Esophagus squamous epithelium (tissue), 5 donors: ENCODE data around the gene NCOA7. TPM values are rescaled to one million over a fixed set of nuclear protein-coding genes. Genes with fewer than 3 reads are reported as not detected.

Source experiments
- DNase-seq: peaks from one replicate; lab custom pipeline; 2025; lab: John Stamatoyannopoulos, UW
- H3K27ac ChIP-seq, 4 donors: fragments of 200-600 bp; sonication (generic); one replicate each; pipeline ENCODE4 v1.5.1; 2016 to 2019; ENCODE audit warnings: mild to moderate bottlenecking in 1 of 4
- H3K27me3 ChIP-seq, 4 donors: fragments of 200-600 bp; sonication (generic); 1 replicate in 3 of 4; 2 replicates in 1 of 4; pipeline versions ENCODE4 v1.5.1 to v1.6.0; 2017 to 2021; ENCODE audit warnings: antibody characterized with exemption in 1 of 4
- H3K36me3 ChIP-seq, 3 donors: fragments of 200-600 bp; sonication (generic); one replicate each; pipeline ENCODE4 v1.5.1; 2016 to 2019
- H3K4me1 ChIP-seq, 3 donors: fragments of 200-600 bp; sonication (generic); one replicate each; pipeline ENCODE4 v1.5.1; 2017 to 2019
- H3K4me3 ChIP-seq, 4 donors: fragments of 200-600 bp; sonication (generic); 1 replicate in 3 of 4; 2 replicates in 1 of 4; pipeline ENCODE4 v1.5.1; 2016 to 2019; ENCODE audit warnings: mild to moderate bottlenecking in 2 of 4, moderate library complexity in 1 of 4
- H3K9me3 ChIP-seq, 3 donors: fragments of 200-600 bp; sonication (generic); one replicate each; pipeline ENCODE4 v1.5.1; 2016 to 2019
- CTCF ChIP-seq, 6 experiments: fragments of 450-650 bp in 4 of 6; fragments of 200-600 bp in 2 of 6; sonication (generic) in 2 of 6; IDR thresholded peaks; one replicate each; pipeline ENCODE4 v1.5.1; 2016 to 2019; ENCODE audit warnings: antibody characterized with exemption in 6 of 6, mild to moderate bottlenecking in 4 of 6, moderate library complexity in 4 of 6
- POLR2A ChIP-seq, 4 donors: fragments of 450-650 bp; IDR thresholded peaks; one replicate each; pipeline ENCODE4 v1.6.1; 2017; ENCODE audit warnings: antibody characterized with exemption in 4 of 4, mild to moderate bottlenecking in 4 of 4, moderate library complexity in 3 of 4
- WGBS, 2 donors: methylation state at CpG; one replicate each; pipeline ENCODE4 v1.1.5; 2018; 5-methylcytosine and 5-hydroxymethylcytosine counted together
- intact Hi-C: fragments of 100-400 bp; cut with DNase I; formaldehyde crosslinking; loops from one replicate; pipeline ENCODE4 v1.15.0; 2022
- total RNA-seq, 4 donors: library from RNA; depleted of rRNA; stranded (reverse); fragments of >200 nt; gene quantifications; one replicate each; pipeline ENCODE4 v1.1.0, GENCODE V29; 2016
- donor health status: DM: yes; HTN: yes; CAD: no.

NCOA7 gene
- total RNA-seq, 4 donors from 2014 or later = 30.9 to 85.1 (median 45.8) TPM

DNA sequence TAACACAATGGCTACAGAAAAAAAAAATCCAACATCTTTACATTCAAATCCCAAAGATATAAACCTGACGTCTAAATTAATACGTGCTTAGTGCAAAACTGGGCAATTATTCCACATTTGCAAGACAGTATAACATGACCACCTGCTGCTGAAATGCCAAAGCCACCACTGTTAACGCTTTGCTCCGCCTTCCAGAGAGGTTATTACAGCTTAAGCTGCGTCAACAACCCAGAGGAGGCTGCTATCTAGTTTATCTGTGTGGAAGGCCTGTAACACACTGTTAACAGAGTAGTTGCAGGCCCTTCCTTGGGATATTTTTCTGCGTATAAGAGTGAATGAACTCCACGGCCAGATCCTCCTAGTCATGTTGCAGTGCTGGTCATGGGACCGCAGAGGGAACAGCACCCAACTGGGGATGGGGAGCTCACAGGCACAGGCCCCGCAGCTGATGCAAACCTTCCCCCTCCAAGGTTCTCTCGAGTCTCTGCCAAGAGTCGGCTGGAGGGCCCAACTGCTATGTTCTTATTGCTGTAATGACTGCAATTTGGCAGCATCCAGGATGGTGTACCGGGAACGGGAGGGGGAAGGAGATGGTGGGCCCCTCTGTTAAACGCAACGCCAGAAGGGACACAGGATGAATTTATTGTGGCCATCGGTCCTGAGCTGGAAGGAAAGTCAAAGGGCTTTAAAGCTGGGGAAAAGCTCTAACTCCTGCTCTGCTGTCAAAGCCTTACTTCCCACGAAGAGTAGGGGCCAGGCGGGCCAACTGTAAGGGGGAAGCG, 993 bp upstream of the NCOA7 start:
- no peak for TF ChIP-seq CTCF (IDR thresholded peaks at IDR 0.05)
- peak in 1 of 4 donors; percentile 17 for TF ChIP-seq POLR2A (IDR thresholded peaks at IDR 0.05)
- WGBS, 2 donors = 15 to 20% methylated on average over 15 to 16 of the region's 19 CpGs
- H3K36me3 ChIP-seq = no peaks in the 10 kb centered on the region
- peak overlapping the region; percentile 76 to 94 (median 80) for H3K4me3 ChIP-seq
- intact Hi-C loops = no loop called here
- H3K27me3 ChIP-seq = no peaks in the 10 kb centered on the region
- H3K27ac ChIP-seq = peak overlapping the region; percentile 93 to 97 (median 96)
- no peaks in the 10 kb centered on the region for H3K9me3 ChIP-seq
- no peak for DNase-seq
- H3K4me1 ChIP-seq = peaks cover 15 to 56% (median 37%) of the 10 kb centered on the region in 3 donors

- Histone ChIP-seq H3K27ac (peak overlapping the region; percentile 93 to 97 (median 96)), H3K36me3 (no peaks in the 10 kb centered on the region), H3K4me3 (peak overlapping the region; percentile 76 to 94 (median 80)), H3K27me3 (no peaks in the 10 kb centered on the region), H3K4me1 (peaks cover 15 to 67% (median 43%) of the 10 kb centered on the region in 3 donors), H3K9me3 (no peaks in the 10 kb centered on the region)
- no peak for DNase-seq
- TF ChIP-seq POLR2A (IDR thresholded peaks at IDR 0.05) (peak in 1 of 4 donors; percentile 39), CTCF (IDR thresholded peaks at IDR 0.05) (peak in 5 of 6 experiments; percentile 34 to 59 (median 51))
- intact Hi-C loops = no loop called here
- 1% methylated on average over 11 to 12 of the region's 28 CpGs for WGBS, 2 donors
These were observed 525 bp downstream of the NCOA7 start for GRCh38 chr6:125791151-125791819.

DNA sequence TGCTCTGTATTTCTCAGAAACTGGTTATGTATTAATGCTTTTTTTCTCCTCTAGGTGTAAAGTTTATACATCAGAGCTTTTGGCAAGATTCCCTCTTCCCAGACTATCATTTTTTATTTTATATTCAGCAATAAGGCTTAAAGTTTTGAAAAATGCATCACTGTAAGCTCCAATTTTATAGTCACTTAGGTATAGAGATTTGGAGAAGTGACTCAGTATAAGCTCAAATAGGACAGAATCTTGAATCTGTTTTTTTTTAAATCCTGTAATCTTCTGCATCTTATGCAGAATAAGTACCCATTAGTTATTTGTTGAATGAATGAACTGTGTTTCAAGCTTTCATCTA, 1.0 kb downstream of the NCOA7 start:
- H3K27me3 ChIP-seq = no peaks in the 10 kb centered on the region
- peak overlapping the region; percentile 93 to 97 (median 96) for H3K27ac ChIP-seq
- no peaks in the 10 kb centered on the region for H3K36me3 ChIP-seq
- intact Hi-C loops = no loop called here
- no peak for TF ChIP-seq CTCF (IDR thresholded peaks at IDR 0.05)
- no peak for TF ChIP-seq POLR2A (IDR thresholded peaks at IDR 0.05)
- DNase-seq = no peak
- peak overlapping the region; percentile 76 to 94 (median 80) for H3K4me3 ChIP-seq
- peaks cover 15 to 67% (median 43%) of the 10 kb centered on the region in 3 donors for H3K4me1 ChIP-seq
- no peaks in the 10 kb centered on the region for H3K9me3 ChIP-seq

DNA sequence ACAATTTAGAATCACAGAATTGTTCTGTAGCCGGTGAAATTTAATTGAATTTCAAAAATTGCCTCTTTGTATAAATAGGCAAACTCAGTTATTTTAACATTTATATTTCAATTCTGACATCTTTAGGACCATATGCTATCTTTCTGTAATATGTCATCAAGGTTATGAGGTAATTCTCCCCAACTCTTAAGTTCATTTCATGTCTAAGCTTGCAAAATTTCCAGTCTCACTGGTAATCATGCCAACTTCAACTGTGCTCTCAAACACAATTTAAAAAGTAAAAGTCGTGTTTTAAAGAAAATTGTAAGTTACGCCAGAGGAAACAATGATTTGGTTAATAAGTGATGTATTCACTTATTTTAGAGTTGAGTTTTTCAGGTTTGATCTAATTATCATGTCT, 1.4 kb downstream of the NCOA7 start:
- Histone ChIP-seq H3K27ac (peak overlapping the region; percentile 63 to 97 (median 95)), H3K36me3 (no peaks in the 10 kb centered on the region), H3K9me3 (no peaks in the 10 kb centered on the region), H3K4me1 (peaks cover 15 to 67% (median 44%) of the 10 kb centered on the region in 3 donors), H3K4me3 (peak overlapping the region in 3 of 4 donors; percentile 76 to 94 (median 78)), H3K27me3 (no peaks in the 10 kb centered on the region)
- intact Hi-C loops = no loop called here
- TF ChIP-seq CTCF (IDR thresholded peaks at IDR 0.05) (no peak), POLR2A (IDR thresholded peaks at IDR 0.05) (no peak)
- WGBS, 2 donors = 28 to 40% methylated on average over 3 of the region's 3 CpGs
- DNase-seq = no peak

DNA sequence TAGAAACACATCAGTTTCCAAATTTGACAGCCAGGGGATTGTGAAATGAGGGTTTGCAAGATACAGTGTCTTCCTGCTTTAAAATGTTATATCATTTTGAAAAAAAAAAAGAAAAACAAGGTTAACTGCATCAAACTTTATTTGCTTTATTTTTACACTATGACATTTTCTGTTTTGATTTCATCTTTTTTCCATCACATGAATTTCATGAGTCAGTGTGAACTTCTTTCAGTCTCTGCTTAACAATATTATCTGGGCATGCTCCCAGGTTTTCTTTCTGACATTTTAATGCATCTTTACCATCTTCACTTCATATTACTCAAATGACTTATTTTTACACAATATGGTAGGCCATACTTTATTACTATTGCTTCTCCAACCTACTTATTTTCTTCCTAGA, 1.9 kb downstream of the NCOA7 start:
- intact Hi-C loops = no loop called here
- H3K27ac ChIP-seq = peak overlapping the region in 3 of 4 donors; percentile 63 to 97 (median 93)
- TF ChIP-seq POLR2A (IDR thresholded peaks at IDR 0.05) = no peak
- no peak for TF ChIP-seq CTCF (IDR thresholded peaks at IDR 0.05)
- peak overlapping the region in 2 of 4 donors; percentile 76 to 94 for H3K4me3 ChIP-seq
- no peaks in the 10 kb centered on the region for H3K9me3 ChIP-seq
- no peaks in the 10 kb centered on the region for H3K36me3 ChIP-seq
- H3K27me3 ChIP-seq = no peaks in the 10 kb centered on the region
- peaks cover 15 to 69% (median 48%) of the 10 kb centered on the region in 3 donors for H3K4me1 ChIP-seq
- DNase-seq = no peak
